ENCODE measurements around the gene ZNF76.

Gene ZNF76

DNA sequence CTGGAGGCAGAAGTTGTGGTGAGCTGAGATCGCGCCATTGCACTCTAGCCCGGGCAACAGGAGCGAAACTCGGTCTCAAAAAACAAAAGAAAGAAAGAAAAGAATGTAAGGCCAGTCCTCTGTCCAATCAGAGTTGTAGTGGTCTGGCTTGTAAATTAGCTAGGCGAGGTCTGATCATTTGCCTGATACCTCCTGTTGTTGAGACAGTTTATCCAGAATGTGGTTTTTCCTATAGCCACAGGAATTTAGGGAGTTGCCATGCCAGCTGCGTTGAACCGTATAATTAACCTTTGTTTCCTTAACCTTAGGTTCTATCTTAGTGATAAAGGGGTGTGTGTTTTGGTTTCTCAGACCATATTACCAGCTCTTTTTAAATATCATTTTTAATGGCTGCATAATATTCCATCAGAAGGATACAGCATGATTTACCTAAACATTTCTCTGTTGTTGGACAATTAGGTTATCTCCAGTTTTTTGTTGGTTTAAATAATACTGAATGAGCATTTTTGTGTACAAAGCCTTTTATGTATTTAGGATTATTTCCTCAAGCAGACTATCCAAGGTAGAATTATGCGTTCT, 71.1 kb downstream of the ZNF76 start:
- DNase-seq (ENCODE audit: low read depth) = no peak

GRCh38 chr6:35332074-35332887, 72.7 kb downstream of the ZNF76 start:
- DNase-seq (ENCODE audit: low read depth) = peak; percentile 64

DNA sequence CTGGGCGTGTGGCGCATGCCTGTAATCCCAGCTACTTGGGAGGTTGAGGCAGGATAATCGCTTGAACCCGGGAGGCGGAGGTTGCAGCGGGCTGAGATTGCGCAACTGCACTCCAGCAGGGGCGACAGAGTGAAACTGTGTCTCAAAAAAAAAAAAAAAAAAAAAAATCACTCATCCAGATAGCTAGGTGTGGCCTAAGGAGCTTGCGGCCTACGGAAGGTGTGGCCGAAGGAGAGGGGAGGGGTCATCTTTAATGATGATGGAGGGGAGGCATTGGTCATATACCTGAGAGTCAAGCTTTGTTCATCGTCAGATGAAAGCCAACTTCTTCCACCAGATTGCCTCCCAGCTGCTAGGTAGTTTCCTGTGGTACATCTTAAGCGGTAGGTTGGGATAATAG, 82.0 kb downstream of the ZNF76 start:
- DNase-seq (ENCODE audit: low read depth) = no peak

GRCh38 chr6:35342258-35343091, 82.9 kb downstream of the ZNF76 start, which contains the start of gene PPARD:
Gene PPARD (plus strand): TSS chr6:35342558. CDS start chr6:35411088, 68,530 bp downstream.
- DNase-seq (ENCODE audit: low read depth) = peak; percentile 94

DNA sequence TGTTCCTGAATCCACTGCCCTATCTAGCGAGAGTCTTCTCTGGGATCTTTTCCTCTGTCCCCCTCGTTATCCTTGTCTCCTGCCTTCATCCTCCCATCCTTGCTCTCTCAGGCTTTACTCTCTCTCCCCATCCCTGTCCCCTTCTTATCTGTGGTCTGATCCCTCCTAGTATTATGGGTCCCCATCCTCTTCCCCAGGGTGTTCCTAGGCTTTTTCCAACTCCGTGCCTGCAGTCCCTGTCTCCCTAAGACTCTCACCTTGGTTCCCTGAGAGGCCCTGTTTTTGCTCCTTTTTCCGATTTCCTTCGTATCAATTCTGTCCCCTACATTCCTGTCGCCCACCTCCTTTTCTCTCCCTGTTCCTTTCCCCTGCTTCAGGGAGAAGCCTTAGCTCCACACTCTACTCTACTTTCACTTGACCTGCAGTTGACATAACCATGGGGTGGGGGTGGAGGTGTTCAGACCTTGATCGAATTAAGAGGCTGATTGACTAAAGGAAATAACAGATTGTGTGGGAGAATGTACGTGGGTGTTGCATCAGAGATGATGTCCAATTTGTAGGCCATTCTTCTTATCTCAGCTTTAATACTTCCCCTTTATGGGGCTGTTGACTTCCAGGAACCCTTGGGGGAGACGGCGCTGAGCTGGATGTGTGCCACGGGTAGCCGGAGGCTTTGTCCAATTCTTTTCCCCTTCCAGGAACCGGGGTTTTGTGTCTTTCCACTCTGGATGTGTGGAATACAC, 83.7 kb downstream of the ZNF76 start:
- DNase-seq (ENCODE audit: low read depth) = no peak

- DNase-seq (ENCODE audit: low read depth) = no peak
These were observed 84.5 kb downstream of the ZNF76 start for GRCh38 chr6:35343835-35344550.
